Gastroesophageal sphincter (tissue), 4 donors: ENCODE measurements around the gene OLFML2A. TPM values are rescaled to one million over a fixed set of nuclear protein-coding genes. Genes with fewer than 3 reads are reported as not detected.

Experiments used
- ATAC-seq: fragments of 150-250 bp; one replicate; pipeline ENCODE4 v1.9.1; 2016; ENCODE audit warnings: mild to moderate bottlenecking, moderate library complexity
- H3K27ac ChIP-seq, 4 donors: fragments of 200-600 bp; sonication (generic) in 3 of 4; 1 replicate in 3 of 4; 2 replicates in 1 of 4; pipeline ENCODE4 v1.5.1; 2016 to 2019
- H3K27me3 ChIP-seq: fragments of 200-600 bp; sonication (generic); one replicate; pipeline ENCODE4 v1.5.1; 2019
- H3K36me3 ChIP-seq, 2 donors: fragments of 200-600 bp; sonication (generic); one replicate each; pipeline ENCODE4 v1.5.1; 2019; ENCODE audit warnings: control low read depth in 1 of 2
- H3K4me1 ChIP-seq, 3 donors: fragments of 200-600 bp; sonication (generic); 1 replicate in 2 of 3; 2 replicates in 1 of 3; pipeline ENCODE4 v1.5.1; 2016 to 2019; ENCODE audit warnings: control low read depth in 2 of 3
- H3K4me3 ChIP-seq, 2 donors: fragments of 200-600 bp; sonication (generic); one replicate each; pipeline ENCODE4 v1.5.1; 2019; ENCODE audit warnings: mild to moderate bottlenecking in 1 of 2, moderate library complexity in 1 of 2
- H3K9me3 ChIP-seq, 3 donors: fragments of 200-600 bp; sonication (generic); one replicate each; pipeline ENCODE4 v1.5.1; 2017 to 2019; ENCODE audit warnings: control low read depth in 2 of 3
- CTCF ChIP-seq, 4 experiments: fragments of 200-600 bp in 2 of 4; fragments of 450-650 bp in 2 of 4; sonication (generic) in 1 of 4; IDR thresholded peaks; one replicate each; pipeline ENCODE4 v1.5.1; 2017 to 2019; ENCODE audit warnings: antibody characterized with exemption in 4 of 4, mild to moderate bottlenecking in 2 of 4, moderate library complexity in 2 of 4
- EP300 ChIP-seq: sonication (generic); formaldehyde crosslinking; IDR thresholded peaks from one replicate; pipeline ENCODE4 v1.6.1; 2017; ENCODE audit warnings: antibody characterized with exemption, mild to moderate bottlenecking
- POLR2A ChIP-seq, 2 donors: fragments of 450-650 bp; IDR thresholded peaks; one replicate each; pipeline ENCODE4 v1.6.1; 2017; ENCODE audit warnings: antibody characterized with exemption in 2 of 2, mild to moderate bottlenecking in 2 of 2, moderate library complexity in 1 of 2
- POLR2AphosphoS5 ChIP-seq: sonication (generic); formaldehyde crosslinking; IDR thresholded peaks from one replicate; pipeline ENCODE4 v1.6.1; 2017; ENCODE audit warnings: antibody characterized with exemption
- WGBS, 2 donors: methylation state at CpG; one replicate each; pipeline ENCODE4 v1.1.5; 2018; ENCODE audit warnings: low coverage in 1 of 2; 5-methylcytosine and 5-hydroxymethylcytosine counted together
- total RNA-seq, 4 donors: library from RNA; depleted of rRNA; stranded (reverse); fragments of >200 nt; gene quantifications; one replicate each; pipeline ENCODE4 v1.1.0, GENCODE V29; 2016

OLFML2A gene
- total RNA-seq, 4 donors from 2014 or later = 21.7 to 85.7 (median 43.2) TPM

DNA sequence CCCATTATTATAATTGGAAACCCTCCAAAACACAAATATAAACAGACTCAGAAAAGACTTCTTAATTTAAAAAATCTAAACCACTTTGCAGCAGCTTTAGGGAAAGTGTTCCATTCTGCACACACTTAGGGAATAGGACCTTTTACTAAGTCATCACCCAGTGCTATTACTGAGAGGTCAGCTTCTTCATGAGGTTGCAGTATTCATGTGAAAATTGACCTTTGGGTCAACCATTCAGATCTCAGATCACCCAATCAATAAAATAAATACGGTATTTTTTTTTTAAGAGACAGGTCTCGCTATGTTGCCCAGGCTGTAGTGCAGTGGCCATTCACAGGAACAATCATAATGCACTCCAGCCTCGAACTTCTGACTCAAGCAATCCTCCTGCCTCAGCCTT lies 27.6 kb upstream of the OLFML2A start:
- WGBS, 2 donors = 92 to 95% methylated on average over 3 of the region's 3 CpGs
- TF ChIP-seq CTCF (IDR thresholded peaks at IDR 0.05) (no peak), POLR2AphosphoS5 (no peak), EP300 (no peak), POLR2A (IDR thresholded peaks at IDR 0.05) (no peak)
- H3K4me3 ChIP-seq = no peak overlapping the region

DNA sequence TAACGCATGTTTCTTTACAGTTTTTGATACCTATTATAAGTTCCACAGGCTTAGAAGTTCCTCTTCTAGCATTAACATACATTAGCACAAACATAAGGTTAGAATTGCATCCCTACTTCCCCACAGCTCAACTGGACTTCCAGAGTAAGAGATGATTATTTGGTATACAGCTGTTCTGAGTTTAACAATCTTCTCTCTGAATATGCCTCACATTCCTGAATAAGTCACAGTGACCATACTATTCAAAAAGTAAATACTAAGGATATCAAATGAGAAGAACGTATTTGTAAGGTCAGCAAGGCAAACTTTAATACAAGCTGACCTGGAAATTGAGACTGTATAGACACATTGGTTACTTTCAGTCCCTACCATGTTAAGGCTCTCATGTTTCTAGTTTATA lies 27.2 kb upstream of the OLFML2A start:
- H3K27ac ChIP-seq = no peak overlapping the region
- H3K4me3 ChIP-seq = no peak overlapping the region
- H3K36me3 ChIP-seq = no peaks in the 10 kb centered on the region
- TF ChIP-seq EP300 (no peak), CTCF (IDR thresholded peaks at IDR 0.05) (no peak), POLR2AphosphoS5 (no peak), POLR2A (IDR thresholded peaks at IDR 0.05) (no peak)
- no peaks in the 10 kb centered on the region for H3K4me1 ChIP-seq
- whole genome bisulfite sequencing, 2 donors = 62 to 86% methylated on average over 2 of the region's 2 CpGs
- no peak for ATAC-seq
- H3K27me3 ChIP-seq = peaks cover 13% of the 10 kb centered on the region
- no peaks in the 10 kb centered on the region for H3K9me3 ChIP-seq

More for the DNA sequence above, 27.6 kb upstream of the OLFML2A start:
- Histone ChIP-seq H3K27me3 (peaks cover 8% of the 10 kb centered on the region), H3K36me3 (no peaks in the 10 kb centered on the region), H3K9me3 (no peaks in the 10 kb centered on the region), H3K4me1 (no peaks in the 10 kb centered on the region), H3K27ac (no peak overlapping the region)
- ATAC-seq = no peak

GRCh38 chr9:124752967-124753366 lies 24.0 kb upstream of the OLFML2A start:
- Histone ChIP-seq H3K9me3 (no peaks in the 10 kb centered on the region), H3K27me3 (peaks cover 45% of the 10 kb centered on the region), H3K4me3 (no peak overlapping the region), H3K27ac (no peak overlapping the region), H3K36me3 (no peaks in the 10 kb centered on the region), H3K4me1 (no peaks in the 10 kb centered on the region)
- WGBS, 2 donors = 85 to 91% methylated on average over 1 of the region's 1 CpG
- no peak for ATAC-seq
- TF ChIP-seq POLR2AphosphoS5 = no peak
- no peak for TF ChIP-seq CTCF (IDR thresholded peaks at IDR 0.05)
- TF ChIP-seq EP300 = no peak
- no peak for TF ChIP-seq POLR2A (IDR thresholded peaks at IDR 0.05)

DNA sequence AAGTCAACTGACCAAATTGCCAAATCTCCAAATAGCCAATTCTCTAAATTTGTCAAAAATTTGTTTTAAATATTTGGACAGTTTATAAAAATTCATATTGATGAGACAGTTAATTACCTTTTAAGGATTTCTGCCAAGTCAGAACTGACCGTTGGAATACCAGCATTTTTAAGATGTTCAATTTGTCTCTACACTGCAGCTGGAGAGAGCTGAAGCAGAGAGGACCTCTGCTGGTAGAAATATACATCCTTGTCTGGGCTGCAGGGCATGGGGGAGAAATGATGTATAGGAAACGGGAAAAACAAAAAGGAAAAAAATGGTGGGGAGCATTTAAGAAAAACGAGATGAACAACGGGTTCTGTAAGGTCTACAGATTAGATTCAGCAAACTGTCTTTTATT lies 22.6 kb upstream of the OLFML2A start:
- ATAC-seq = no peak
- TF ChIP-seq EP300 = no peak
- no peak for TF ChIP-seq CTCF (IDR thresholded peaks at IDR 0.05)
- TF ChIP-seq POLR2AphosphoS5 = no peak
- TF ChIP-seq POLR2A (IDR thresholded peaks at IDR 0.05) = no peak
- Histone ChIP-seq H3K4me1 (peaks cover 0 to 4% (median 0%) of the 10 kb centered on the region in 3 donors), H3K36me3 (no peaks in the 10 kb centered on the region), H3K9me3 (no peaks in the 10 kb centered on the region), H3K27ac (no peak overlapping the region), H3K4me3 (no peak overlapping the region), H3K27me3 (peaks cover 58% of the 10 kb centered on the region)
- WGBS, 2 donors = 23 to 61% methylated on average over 3 to 4 of the region's 4 CpGs

DNA sequence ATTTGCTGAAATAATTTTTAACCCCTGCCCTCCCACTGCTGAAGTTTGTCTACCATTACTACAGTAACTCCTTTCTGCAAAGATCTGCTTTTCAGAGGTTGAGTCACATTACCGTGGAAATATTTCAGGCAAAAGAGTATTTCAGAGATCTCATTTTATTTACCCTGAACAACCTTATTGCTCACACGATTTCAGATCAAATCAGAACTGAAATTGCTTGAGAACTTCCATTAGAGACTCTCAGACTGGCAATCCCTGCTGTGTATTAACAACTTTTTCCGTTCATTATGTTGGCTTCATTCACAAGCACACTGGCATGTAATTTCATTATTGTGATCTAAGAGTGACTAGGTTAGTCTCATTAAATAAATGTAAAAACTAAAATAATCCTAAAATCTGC lies 21.9 kb upstream of the OLFML2A start:
- H3K27me3 ChIP-seq = peaks cover 66% of the 10 kb centered on the region
- peaks cover 0 to 4% (median 0%) of the 10 kb centered on the region in 3 donors for H3K4me1 ChIP-seq
- no peak overlapping the region for H3K27ac ChIP-seq
- no peak for ATAC-seq
- H3K36me3 ChIP-seq = no peaks in the 10 kb centered on the region
- H3K4me3 ChIP-seq = no peak overlapping the region
- TF ChIP-seq POLR2A (IDR thresholded peaks at IDR 0.05) = no peak
- TF ChIP-seq CTCF (IDR thresholded peaks at IDR 0.05) = no peak
- TF ChIP-seq EP300 = no peak
- no peak for TF ChIP-seq POLR2AphosphoS5
- 55 to 66% methylated on average over 3 of the region's 3 CpGs for WGBS, 2 donors
- H3K9me3 ChIP-seq = no peaks in the 10 kb centered on the region
